Measurements from ENCODE around the gene UNC119B.

The UNC119B gene

GRCh38 chr12:120687578-120688289 is 22.5 kb upstream of the UNC119B start:
- peak; percentile 7 to 18 for DNase-seq (ENCODE audit: low read depth in 2 of 2)

- DNase-seq (ENCODE audit: low read depth in 2 of 2): no peak
Observed at GRCh38 chr12:120688527-120689071, 21.7 kb upstream of the UNC119B start.

- DNase-seq (ENCODE audit: low read depth in 2 of 2): no peak
Observed at GRCh38 chr12:120689397-120690082, 20.7 kb upstream of the UNC119B start.

- no peak for DNase-seq (ENCODE audit: low read depth in 2 of 2)
Observed at GRCh38 chr12:120690083-120690450, 20.2 kb upstream of the UNC119B start.

GRCh38 chr12:120690978-120691377 is 19.3 kb upstream of the UNC119B start:
- no peak for DNase-seq (ENCODE audit: low read depth in 2 of 2)

GRCh38 chr12:120692524-120693033 is 17.7 kb upstream of the UNC119B start:
- no peak for DNase-seq (ENCODE audit: low read depth in 2 of 2)

GRCh38 chr12:120693848-120694247 is 16.4 kb upstream of the UNC119B start:
- DNase-seq (ENCODE audit: low read depth in 2 of 2): no peak

- DNase-seq (ENCODE audit: low read depth in 2 of 2): no peak
Observed at GRCh38 chr12:120696626-120697025, 13.6 kb upstream of the UNC119B start.

GRCh38 chr12:120697344-120697743 is 12.9 kb upstream of the UNC119B start:
- no peak for DNase-seq (ENCODE audit: low read depth in 2 of 2)

GRCh38 chr12:120698665-120699064 is 11.6 kb upstream of the UNC119B start:
- no peak for DNase-seq (ENCODE audit: low read depth in 2 of 2)

GRCh38 chr12:120699553-120699952 is 10.7 kb upstream of the UNC119B start:
- no peak for DNase-seq (ENCODE audit: low read depth in 2 of 2)

GRCh38 chr12:120700886-120701285 is 9.4 kb upstream of the UNC119B start:
- no peak for DNase-seq (ENCODE audit: low read depth in 2 of 2)

- no peak for DNase-seq (ENCODE audit: low read depth in 2 of 2)
Observed at GRCh38 chr12:120702637-120703036, 7.6 kb upstream of the UNC119B start.

GRCh38 chr12:120703311-120703942 is 6.8 kb upstream of the UNC119B start:
- no peak for DNase-seq (ENCODE audit: low read depth in 2 of 2)

- DNase-seq (ENCODE audit: low read depth in 2 of 2): no peak
Observed at GRCh38 chr12:120705618-120706017, 4.6 kb upstream of the UNC119B start.

- DNase-seq (ENCODE audit: low read depth in 2 of 2): no peak
Observed at GRCh38 chr12:120706029-120706428, 4.2 kb upstream of the UNC119B start.

- no peak for DNase-seq (ENCODE audit: low read depth in 2 of 2)
Observed at GRCh38 chr12:120708651-120709050, 1.6 kb upstream of the UNC119B start.

- DNase-seq (ENCODE audit: low read depth in 2 of 2): no peak
Observed at GRCh38 chr12:120710805-120711296, 593 bp downstream of the UNC119B start.

- DNase-seq (ENCODE audit: low read depth in 2 of 2): no peak
Observed at GRCh38 chr12:120711411-120711810, 1.2 kb downstream of the UNC119B start.

GRCh38 chr12:120712610-120713009 is 2.4 kb downstream of the UNC119B start:
- DNase-seq (ENCODE audit: low read depth in 2 of 2): no peak

- peak; percentile 29 to 51 for DNase-seq (ENCODE audit: low read depth in 2 of 2)
Observed at GRCh38 chr12:120713861-120714482, 3.7 kb downstream of the UNC119B start.

GRCh38 chr12:120718055-120718454 is 7.8 kb downstream of the UNC119B start:
- no peak for DNase-seq (ENCODE audit: low read depth in 2 of 2)
